ENCODE measurements around the gene ERCC6L.

DNA sequence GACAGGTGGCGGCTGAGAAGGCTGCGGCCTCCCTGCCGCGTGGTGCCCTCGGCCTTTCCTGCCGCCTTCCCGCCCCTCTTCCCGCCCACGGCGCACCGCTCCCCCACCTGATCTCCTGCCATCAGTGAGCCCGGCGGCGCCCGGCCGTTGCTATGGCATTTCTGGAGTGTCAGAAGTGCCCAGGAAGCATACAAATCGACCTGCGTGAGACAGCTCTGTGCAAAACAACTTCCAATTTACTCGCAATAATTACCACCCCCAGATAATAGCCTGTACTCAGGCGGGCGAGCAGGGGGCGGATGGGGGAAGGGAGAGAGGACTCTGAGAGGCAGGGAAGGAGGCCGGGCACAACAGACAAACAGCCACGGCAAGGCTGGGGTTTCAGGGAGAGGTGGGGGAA lies 16.6 kb upstream of the ERCC6L start:
- TF ChIP-seq CTCF (IDR thresholded peaks at IDR 0.05) (no peak), POLR2A (IDR thresholded peaks at IDR 0.05) (no peak)

Data from lower leg skin (tissue), 3 donors.